Upper lobe of right lung (tissue), 1 donor: ENCODE results near the gene IFT172. TPM values are rescaled to one million over a fixed set of nuclear protein-coding genes. Genes with fewer than 3 reads are reported as not detected.

Experiments used
- ATAC-seq: fragments of 200-7000 bp; cut with Tn5 transposase; one replicate; pipeline ENCODE4 v1.9.1; 2020; ENCODE audit warnings: mild to moderate bottlenecking, moderate library complexity
- DNase-seq: peaks from one replicate; pipeline ENCODE4 v3.0.0-alpha.2; 2020
- H3K27ac ChIP-seq: fragments of 200-600 bp; one replicate; pipeline ENCODE4 v1.8.0; 2022
- H3K27me3 ChIP-seq: fragments of 200-600 bp; one replicate; pipeline ENCODE4 v1.8.0; 2022; ENCODE audit warnings: mild to moderate bottlenecking
- H3K36me3 ChIP-seq: fragments of 200-600 bp; one replicate; pipeline ENCODE4 v1.8.0; 2022
- H3K4me1 ChIP-seq: fragments of 200-600 bp; one replicate; pipeline ENCODE4 v1.8.0; 2022
- H3K4me3 ChIP-seq: fragments of 200-600 bp; one replicate; pipeline ENCODE4 v1.8.0; 2022; ENCODE audit warnings: mild to moderate bottlenecking
- H3K9me3 ChIP-seq: fragments of 200-600 bp; one replicate; pipeline ENCODE4 v1.8.0; 2022
- intact Hi-C: fragments of 100-400 bp; cut with DNase I; formaldehyde crosslinking; loops from one replicate; pipeline ENCODE4 v1.11.0; 2022
- total RNA-seq: library from RNA; stranded (reverse); fragmentation: NEBNext Ultra II Directional; extraction: Animal tissue kit (Norgen Biotek cat#: 25700); gene quantifications from one replicate; pipeline ENCODE4 v1.2.1, GENCODE V29; 2021
- TF ChIP-seq, protein P1 (sequence below): fragments of 200-600 bp; IDR thresholded peaks from one replicate; pipeline ENCODE4 v1.8.0; 2022; ENCODE audit warnings: antibody characterized with exemption
- donor health status: DM: no; HTN: yes; CAD: no; lungs with severe emphysema.

Gene IFT172
- total RNA-seq, 1 donor from 2014 or later: 19.2 TPM

GRCh38 chr2:27453968-27454367 lies 35.6 kb downstream of the IFT172 start:
- Histone ChIP-seq H3K27me3 (no peaks in the 10 kb centered on the region), H3K4me3 (no peak overlapping the region), H3K36me3 (peaks cover 75% of the 10 kb centered on the region), H3K27ac (no peak overlapping the region), H3K4me1 (no peaks in the 10 kb centered on the region), H3K9me3 (no peaks in the 10 kb centered on the region)
- no peak for DNase-seq
- TF ChIP-seq, protein P1, sequence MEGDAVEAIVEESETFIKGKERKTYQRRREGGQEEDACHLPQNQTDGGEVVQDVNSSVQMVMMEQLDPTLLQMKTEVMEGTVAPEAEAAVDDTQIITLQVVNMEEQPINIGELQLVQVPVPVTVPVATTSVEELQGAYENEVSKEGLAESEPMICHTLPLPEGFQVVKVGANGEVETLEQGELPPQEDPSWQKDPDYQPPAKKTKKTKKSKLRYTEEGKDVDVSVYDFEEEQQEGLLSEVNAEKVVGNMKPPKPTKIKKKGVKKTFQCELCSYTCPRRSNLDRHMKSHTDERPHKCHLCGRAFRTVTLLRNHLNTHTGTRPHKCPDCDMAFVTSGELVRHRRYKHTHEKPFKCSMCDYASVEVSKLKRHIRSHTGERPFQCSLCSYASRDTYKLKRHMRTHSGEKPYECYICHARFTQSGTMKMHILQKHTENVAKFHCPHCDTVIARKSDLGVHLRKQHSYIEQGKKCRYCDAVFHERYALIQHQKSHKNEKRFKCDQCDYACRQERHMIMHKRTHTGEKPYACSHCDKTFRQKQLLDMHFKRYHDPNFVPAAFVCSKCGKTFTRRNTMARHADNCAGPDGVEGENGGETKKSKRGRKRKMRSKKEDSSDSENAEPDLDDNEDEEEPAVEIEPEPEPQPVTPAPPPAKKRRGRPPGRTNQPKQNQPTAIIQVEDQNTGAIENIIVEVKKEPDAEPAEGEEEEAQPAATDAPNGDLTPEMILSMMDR: no peak
- no peak for ATAC-seq
- intact Hi-C loops: no loop called here

- no peak overlapping the region for H3K27ac ChIP-seq
- peaks cover 62% of the 10 kb centered on the region for H3K36me3 ChIP-seq
- no peak overlapping the region for H3K4me3 ChIP-seq
- intact Hi-C loops: no loop called here
- no peaks in the 10 kb centered on the region for H3K9me3 ChIP-seq
- DNase-seq (no peak), ATAC-seq (no peak)
- H3K27me3 ChIP-seq: no peaks in the 10 kb centered on the region
- TF ChIP-seq, protein P1: no peak
- H3K4me1 ChIP-seq: no peaks in the 10 kb centered on the region
These were observed 38.4 kb downstream of the IFT172 start for GRCh38 chr2:27451095-27451494.

GRCh38 chr2:27448381-27448780 lies 41.2 kb downstream of the IFT172 start:
- no peaks in the 10 kb centered on the region for H3K4me1 ChIP-seq
- H3K9me3 ChIP-seq: no peaks in the 10 kb centered on the region
- intact Hi-C loops: no loop called here
- no peaks in the 10 kb centered on the region for H3K27me3 ChIP-seq
- H3K36me3 ChIP-seq: peaks cover 40% of the 10 kb centered on the region
- no peak overlapping the region for H3K27ac ChIP-seq
- H3K4me3 ChIP-seq: no peak overlapping the region
- ATAC-seq (no peak), DNase-seq (no peak)
- TF ChIP-seq, protein P1: no peak

DNA sequence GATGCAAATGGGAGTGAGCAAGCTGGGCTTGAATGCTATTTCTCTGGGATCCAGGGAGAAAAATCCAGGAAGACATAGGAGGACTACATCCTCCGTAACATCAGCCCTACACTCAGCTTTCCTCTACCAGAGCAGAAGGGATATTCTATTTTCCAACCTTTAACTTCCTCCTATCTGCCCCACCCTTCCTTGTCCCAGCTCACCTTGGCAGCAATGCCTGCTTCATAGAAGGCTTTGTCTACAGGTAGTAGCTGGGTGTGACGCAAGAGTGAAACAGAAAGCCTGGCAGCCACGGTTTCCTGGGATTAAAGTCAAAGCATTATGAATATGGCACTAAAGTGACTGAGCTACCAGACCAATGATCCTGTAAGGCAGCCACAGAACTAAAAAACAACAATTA lies 43.5 kb downstream of the IFT172 start:
- H3K4me3 ChIP-seq: no peak overlapping the region
- ATAC-seq (peak; percentile 67), DNase-seq (peak; percentile 71)
- intact Hi-C loops: no loop called here
- TF ChIP-seq, protein P1: no peak
- no peaks in the 10 kb centered on the region for H3K4me1 ChIP-seq
- H3K36me3 ChIP-seq: peaks cover 38% of the 10 kb centered on the region
- no peaks in the 10 kb centered on the region for H3K9me3 ChIP-seq
- peak overlapping the region; percentile 28 for H3K27ac ChIP-seq
- no peaks in the 10 kb centered on the region for H3K27me3 ChIP-seq

- peaks cover 43% of the 10 kb centered on the region for H3K36me3 ChIP-seq
- H3K4me1 ChIP-seq: no peaks in the 10 kb centered on the region
These were observed 43.9 kb downstream of the IFT172 start for GRCh38 chr2:27445615-27446014.

More at GRCh38 chr2:27445615-27446014, 43.9 kb downstream of the IFT172 start:
- Histone ChIP-seq H3K27me3 (no peaks in the 10 kb centered on the region), H3K9me3 (no peaks in the 10 kb centered on the region), H3K4me3 (no peak overlapping the region), H3K27ac (peak overlapping the region; percentile 28)
- DNase-seq (no peak), ATAC-seq (no peak)
- intact Hi-C loops: no loop called here
- TF ChIP-seq, protein P1: no peak
